Mammary epithelial cell (primary cell): ENCODE measurements around the gene CARM1.

Experiments used
- CTCF ChIP-seq, 2 donors: IDR thresholded peaks in 1 of 2; conservative IDR thresholded peaks in 1 of 2; 2 replicates each; pipeline ENCODE4 v1.5.1; 2011 to 2012; ENCODE audit warnings: inconsistent platforms in 2 of 2, low read length in 2 of 2, mild to moderate bottlenecking in 2 of 2, control low read depth in 1 of 2, low read depth in 1 of 2; ENCODE audit not compliant: insufficient read depth in 1 of 2; ENCODE audit errors: extremely low read depth in 1 of 2
- EZH2 ChIP-seq: IDR thresholded peaks from 2 replicates; pipeline ENCODE4 v1.6.1; 2012; ENCODE audit warnings: low read length, inconsistent platforms, borderline replicate concordance

GRCh38 chr19:10858204-10858828 lies 13.0 kb upstream of the CARM1 start:
- peak; percentile 69 to 76 for TF ChIP-seq CTCF (conservative IDR thresholded peaks at IDR 0.05 in 1 of 2, IDR thresholded peaks at IDR 0.05 in 1 of 2; ENCODE audit: extremely low read depth in 1 of 2, insufficient read depth in 1 of 2, low read depth in 1 of 2, low read length in 2 of 2)
- no peak for TF ChIP-seq EZH2
